OCI-LY7 (cell line): ENCODE measurements around the gene PCK2. TPM values are rescaled to one million over a fixed set of nuclear protein-coding genes. Genes with fewer than 3 reads are reported as not detected.
A peak's percentile ranks its signal among the peaks of the same experiment; 100 is the strongest.

ENCODE experiments used
- BruUV-seq: library from RNA; stranded (reverse); fragments of 400-500 nt; replicated peaks from 2 replicates; lab custom pipeline; 2021; lab: Mats Ljungman, UMichigan
- CTCF ChIA-PET: fragments of 300-600 bp; sonication (Branson Sonifier 250); formaldehyde crosslinking; loops from one replicate; lab custom pipeline; 2022; ENCODE audit warnings: antibody characterized with exemption; ENCODE audit not compliant: unreplicated experiment; lab: Charles Lee
- POLR2A ChIA-PET: fragments of 300-600 bp; sonication (Branson Sonifier 250); formaldehyde crosslinking; loops from one replicate; lab custom pipeline; 2022; ENCODE audit warnings: antibody characterized with exemption; lab: Charles Lee
- DNase-seq: peaks from one replicate; pipeline ENCODE4 v3.0.0-alpha.2; 2015; ENCODE audit warnings: low spot score
- H2AFZ ChIP-seq: fragments of 200-600 bp; sonication (generic), shearing (Covaris generic); 2 replicates; pipeline ENCODE4 v1.6.1; 2014; ENCODE audit warnings: mild to moderate bottlenecking, antibody characterized with exemption, low read length, moderate library complexity
- H3K27ac ChIP-seq: fragments of 200-600 bp; sonication (generic); 2 replicates; pipeline ENCODE4 v1.5.1; 2014; ENCODE audit warnings: mixed run types, low read depth, mild to moderate bottlenecking, moderate library complexity, low read length, inconsistent platforms; ENCODE audit not compliant: poor library complexity, severe bottlenecking
- H3K36me3 ChIP-seq: fragments of 200-600 bp; sonication (generic); 2 replicates; pipeline ENCODE4 v1.6.1; 2014; ENCODE audit warnings: mild to moderate bottlenecking, antibody characterized with exemption, low read length, moderate library complexity, mixed read lengths; ENCODE audit not compliant: insufficient read depth
- H3K4me1 ChIP-seq: fragments of 200-600 bp; sonication (generic); 2 replicates; pipeline ENCODE4 v1.5.1; 2014; ENCODE audit warnings: mild to moderate bottlenecking, low read length; ENCODE audit not compliant: insufficient read depth, poor library complexity, severe bottlenecking
- H3K4me2 ChIP-seq: fragments of 200-600 bp; sonication (generic); 2 replicates; pipeline ENCODE4 v1.6.1; 2014; ENCODE audit warnings: mild to moderate bottlenecking, low read length
- H3K4me3 ChIP-seq: fragments of 200-600 bp; sonication (generic); 2 replicates; pipeline ENCODE4 v1.5.1; 2014; ENCODE audit warnings: mild to moderate bottlenecking, low read depth, low read length; ENCODE audit not compliant: poor library complexity, severe bottlenecking
- H3K79me2 ChIP-seq: fragments of 200-600 bp; sonication (generic); 2 replicates; pipeline ENCODE4 v1.6.1; 2016; ENCODE audit warnings: low read depth, mild to moderate bottlenecking, low read length, moderate library complexity, mixed read lengths; ENCODE audit not compliant: insufficient read depth
- H3K9me2 ChIP-seq: fragments of 200-600 bp; sonication (generic); 2 replicates; pipeline ENCODE4 v1.6.1; 2016; ENCODE audit warnings: mild to moderate bottlenecking, low read length, mixed read lengths; ENCODE audit not compliant: insufficient read depth
- H3K9me3 ChIP-seq: fragments of 200-600 bp; sonication (generic); 2 replicates; pipeline ENCODE4 v1.6.1; 2014; ENCODE audit warnings: mild to moderate bottlenecking, mixed run types, low read length, mixed read lengths
- H4K20me1 ChIP-seq: fragments of 200-600 bp; sonication (generic); 2 replicates; pipeline ENCODE4 v1.6.1; 2014; ENCODE audit warnings: mild to moderate bottlenecking, antibody characterized with exemption, low read length, moderate library complexity, mixed read lengths; ENCODE audit not compliant: insufficient read depth
- CTCF ChIP-seq: fragments of 200-600 bp; sonication (generic); conservative IDR thresholded peaks from 2 replicates; pipeline ENCODE4 v1.5.1; 2014; ENCODE audit warnings: mild to moderate bottlenecking, antibody characterized with exemption, low read length, moderate library complexity, mixed read lengths
- EZH2phosphoT487 ChIP-seq: fragments of 200-600 bp; sonication (generic); IDR thresholded peaks from 2 replicates; pipeline ENCODE4 v1.6.1; 2018; ENCODE audit warnings: low read depth, borderline replicate concordance, mild to moderate bottlenecking, mixed run types, antibody characterized with exemption, low read length, moderate library complexity, mixed read lengths
- intact Hi-C: fragments of 100-400 bp; cut with micrococcal nuclease; formaldehyde crosslinking; loops from one replicate; pipeline ENCODE4 v1.10.0; 2022; ENCODE audit not compliant: unreplicated experiment
- total RNA-seq, 2 experiments: library from RNA; depleted of rRNA in 1 of 2; stranded (reverse); fragments of >200 nt in 1 of 2; shearing (Covaris generic) in 1 of 2; gene quantifications; 2 replicates each; pipeline ENCODE4 v1.2.3, GENCODE V29; 2014 to 2022

The PCK2 gene
- total RNA-seq, 2 experiments from 2014 or later: 43.6 to 130 TPM

DNA sequence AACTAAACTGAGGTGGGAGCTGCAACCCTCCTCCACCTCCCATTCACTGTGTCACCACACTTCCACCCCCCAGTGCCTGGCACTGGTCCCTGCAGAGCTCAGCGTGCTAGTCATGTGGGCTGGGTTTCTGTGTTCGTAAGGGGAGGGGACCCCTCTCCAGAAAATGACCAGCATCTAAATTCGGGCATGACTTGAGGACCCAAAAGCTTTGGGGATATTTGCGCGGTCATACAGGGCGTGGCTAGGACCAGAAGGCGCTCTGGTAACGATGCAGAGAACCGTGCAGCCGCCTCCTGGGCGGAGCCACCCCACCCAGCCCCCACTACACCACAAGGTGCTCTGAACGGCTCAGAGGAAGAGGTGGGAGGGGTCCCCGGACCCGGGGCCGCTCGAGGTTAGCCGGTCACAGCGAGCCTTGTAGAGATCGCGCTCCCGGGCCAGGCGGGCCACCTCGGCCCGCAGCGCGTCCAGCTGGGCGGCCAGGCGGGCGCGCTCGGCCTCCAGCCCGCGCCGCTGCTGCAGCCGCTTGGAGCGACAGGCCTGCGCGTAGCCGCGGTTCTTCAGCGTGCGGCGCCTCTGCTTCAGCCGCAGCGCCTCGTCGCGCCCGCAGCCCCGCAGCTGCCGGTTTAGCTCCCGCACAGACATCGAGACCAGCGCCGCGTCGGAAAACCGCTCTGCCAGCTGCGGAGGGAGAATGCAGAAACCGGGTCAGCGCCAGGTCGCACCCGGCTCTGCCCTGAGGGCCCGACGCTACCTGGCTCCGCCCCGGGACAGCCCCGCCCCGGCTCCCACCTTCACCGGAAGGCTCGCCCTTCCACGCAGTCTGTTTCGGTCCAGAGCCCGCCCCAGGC is 13.0 kb upstream of the PCK2 start:
- H3K36me3 ChIP-seq: no peaks in the 10 kb centered on the region
- peak overlapping the region; percentile 71 for H3K4me3 ChIP-seq
- H3K9me3 ChIP-seq: no peaks in the 10 kb centered on the region
- peak overlapping the region; percentile 39 for H3K27ac ChIP-seq
- no TSS peak for BruUV-seq
- H3K4me2 ChIP-seq: peak overlapping the region; percentile 72
- intact Hi-C loops: no loop called here
- TF ChIP-seq CTCF (no peak), EZH2phosphoT487 (no peak)
- CTCF ChIA-PET: interaction anchor here (0.6 to 1.7 kb wide), 3 partner anchors 14 to 369 kb away, joined by 3 to 6 read pairs (median 5); partner anchors contain the start of gene PCK2
- H2AFZ ChIP-seq: peak overlapping the region; percentile 77
- no peaks in the 10 kb centered on the region for H3K79me2 ChIP-seq
- no peaks in the 10 kb centered on the region for H4K20me1 ChIP-seq
- peak; percentile 87 for DNase-seq
- peaks cover 24% of the 10 kb centered on the region for H3K4me1 ChIP-seq
- POLR2A ChIA-PET: interaction anchor here (0.6 to 3.9 kb wide), 14 partner anchors 10 to 1054 kb away, joined by 3 to 40 read pairs (median 4); partner anchors contain the start of genes CPNE6, DCAF11, NRL and PCK2
- no peaks in the 10 kb centered on the region for H3K9me2 ChIP-seq

DNA sequence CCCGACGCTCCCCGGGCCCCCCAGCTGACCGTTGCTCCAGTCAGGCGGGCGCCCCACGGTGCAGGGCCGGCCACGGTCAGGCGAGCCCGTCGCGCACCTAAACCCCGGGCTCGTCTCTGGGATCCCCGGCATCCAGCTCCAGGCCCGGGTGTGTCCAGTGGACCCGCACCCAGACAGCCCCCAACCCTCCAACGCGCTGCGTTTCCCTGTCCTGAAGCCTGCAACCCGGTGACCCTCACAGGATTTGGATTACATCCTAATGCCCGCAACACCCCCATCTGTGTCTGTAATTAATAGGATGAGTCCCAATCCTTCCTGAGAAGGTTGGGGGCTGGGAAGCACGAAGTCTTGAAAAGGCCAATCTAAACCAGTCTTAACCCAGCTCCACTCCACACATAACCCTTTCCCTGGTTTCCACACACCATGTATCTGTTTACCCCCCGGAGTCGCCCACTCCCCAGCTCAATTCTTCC is 12.3 kb upstream of the PCK2 start:
- Histone ChIP-seq H3K4me2 (peak overlapping the region; percentile 72), H3K9me3 (no peaks in the 10 kb centered on the region), H3K79me2 (no peaks in the 10 kb centered on the region), H4K20me1 (no peaks in the 10 kb centered on the region), H2AFZ (peak overlapping the region; percentile 77; the same call in 1 of the 2 replicates), H3K4me3 (peak overlapping the region; percentile 71), H3K9me2 (no peaks in the 10 kb centered on the region), H3K27ac (no peak overlapping the region), H3K36me3 (no peaks in the 10 kb centered on the region), H3K4me1 (peaks cover 24% of the 10 kb centered on the region)
- CTCF ChIA-PET: interaction anchor here (0.6 to 1.7 kb wide), 2 partner anchors 27 to 370 kb away, joined by 3 to 6 read pairs; no protein-coding TSS in a partner anchor
- no TSS peak for BruUV-seq
- no peak for DNase-seq
- POLR2A ChIA-PET: interaction anchor here (0.6 to 3.9 kb wide), 7 partner anchors 12 to 1055 kb away, joined by 3 to 40 read pairs (median 4); partner anchors contain the start of genes DCAF11, NRL, PCK2 and TINF2
- intact Hi-C loops: no loop called here
- TF ChIP-seq CTCF (no peak), EZH2phosphoT487 (no peak)
